GM21723 (cell line): ENCODE measurements around the gene GAB3.

ENCODE experiments used
- ATAC-seq: cut with Tn5 transposase; IDR thresholded peaks from one replicate; pipeline ENCODE4 v1.9.1; 2021; ENCODE audit warnings: mild to moderate bottlenecking, moderate library complexity; ENCODE audit not compliant: unreplicated experiment

Gene GAB3

GRCh38 chrX:154750301-154751202 is at the start of gene GAB3:
TSS of gene GAB3 (minus strand) at chrX:154751077. CDS start at chrX:154751025, 52 bp downstream.
- ATAC-seq = peak; percentile 58

- ATAC-seq = no peak
Measured at GRCh38 chrX:154799556-154800348, 48.9 kb upstream of the GAB3 start.

GRCh38 chrX:154797006-154797405 is 46.1 kb upstream of the GAB3 start:
- ATAC-seq = no peak

GRCh38 chrX:154795016-154795415 is 44.1 kb upstream of the GAB3 start:
- ATAC-seq = no peak

GRCh38 chrX:154793084-154793795 is 42.4 kb upstream of the GAB3 start:
- no peak for ATAC-seq

GRCh38 chrX:154791939-154792338 is 41.1 kb upstream of the GAB3 start:
- no peak for ATAC-seq

GRCh38 chrX:154791467-154791866 is 40.6 kb upstream of the GAB3 start:
- ATAC-seq = no peak

- ATAC-seq = no peak
Measured at GRCh38 chrX:154785716-154786115, 34.8 kb upstream of the GAB3 start.

GRCh38 chrX:154784149-154784995 is 33.5 kb upstream of the GAB3 start:
- ATAC-seq = no peak

- ATAC-seq = no peak
Measured at GRCh38 chrX:154780968-154781367, 30.1 kb upstream of the GAB3 start.

GRCh38 chrX:154779261-154779660 is 28.4 kb upstream of the GAB3 start:
- no peak for ATAC-seq

- no peak for ATAC-seq
Measured at GRCh38 chrX:154776753-154777152, 25.9 kb upstream of the GAB3 start.

GRCh38 chrX:154775419-154776349 is 24.8 kb upstream of the GAB3 start:
- no peak for ATAC-seq

- ATAC-seq = no peak
Measured at GRCh38 chrX:154774622-154775021, 23.7 kb upstream of the GAB3 start.

GRCh38 chrX:154762537-154763296 is 11.8 kb upstream of the GAB3 start, which contains the start of gene DKC1:
TSS of gene DKC1 (plus strand) at chrX:154762864. CDS start at chrX:154762966, 102 bp downstream.
- ATAC-seq = peak; percentile 84

GRCh38 chrX:154761977-154762536 is 11.2 kb upstream of the GAB3 start:
- no peak for ATAC-seq

GRCh38 chrX:154758696-154759095 is 7.8 kb upstream of the GAB3 start:
- ATAC-seq = no peak

- ATAC-seq = no peak
Measured at GRCh38 chrX:154751669-154752271, 893 bp upstream of the GAB3 start.
